Skin of body (tissue), 2 donors: ENCODE results near the gene TPRA1. TPM values are rescaled to one million over a fixed set of nuclear protein-coding genes. Genes with fewer than 3 reads are reported as not detected.

Experiments used
- DNase-seq: peaks from one replicate; lab custom pipeline; 2025; lab: John Stamatoyannopoulos, UW
- total RNA-seq: library from RNA; depleted of rRNA; stranded (reverse); fragments of >200 nt; gene quantifications from one replicate; pipeline ENCODE4 v1.2.3, GENCODE V29; 2014

The TPRA1 gene
- total RNA-seq, 1 donor from 2014 or later = 19.2 TPM

- no peak for DNase-seq
Measured at GRCh38 chr3:127593178-127593577, 2.6 kb upstream of the TPRA1 start.

- no peak for DNase-seq
Measured at GRCh38 chr3:127590282-127590592, 296 bp downstream of the TPRA1 start.

- no peak for DNase-seq
Measured at GRCh38 chr3:127589600-127590281, 792 bp downstream of the TPRA1 start.

- no peak for DNase-seq
Measured at GRCh38 chr3:127588806-127589577, 1.5 kb downstream of the TPRA1 start.

- no peak for DNase-seq
Measured at GRCh38 chr3:127587876-127588275, 2.7 kb downstream of the TPRA1 start.

- DNase-seq = no peak
Measured at GRCh38 chr3:127585813-127586413, 4.6 kb downstream of the TPRA1 start.

GRCh38 chr3:127585163-127585812 is 5.2 kb downstream of the TPRA1 start:
- DNase-seq = no peak

GRCh38 chr3:127584734-127585133 is 5.8 kb downstream of the TPRA1 start:
- DNase-seq = no peak

- no peak for DNase-seq
Measured at GRCh38 chr3:127580327-127581060, 10.0 kb downstream of the TPRA1 start.

GRCh38 chr3:127578802-127579201 is 11.7 kb downstream of the TPRA1 start:
- DNase-seq = no peak

- no peak for DNase-seq
Measured at GRCh38 chr3:127578168-127578567, 12.4 kb downstream of the TPRA1 start.

- DNase-seq = no peak
Measured at GRCh38 chr3:127577448-127577847, 13.1 kb downstream of the TPRA1 start.

GRCh38 chr3:127574880-127575878 is 15.4 kb downstream of the TPRA1 start:
- peak; percentile 84 for DNase-seq

- no peak for DNase-seq
Measured at GRCh38 chr3:127573912-127574311, 16.6 kb downstream of the TPRA1 start.

GRCh38 chr3:127573401-127573800 is 17.1 kb downstream of the TPRA1 start:
- no peak for DNase-seq

- no peak for DNase-seq
Measured at GRCh38 chr3:127572735-127573134, 17.8 kb downstream of the TPRA1 start.

- no peak for DNase-seq
Measured at GRCh38 chr3:127572186-127572585, 18.3 kb downstream of the TPRA1 start.

- DNase-seq = no peak
Measured at GRCh38 chr3:127570520-127570919, 20.0 kb downstream of the TPRA1 start.

GRCh38 chr3:127569160-127569559 is 21.4 kb downstream of the TPRA1 start:
- no peak for DNase-seq

- no peak for DNase-seq
Measured at GRCh38 chr3:127568586-127568985, 21.9 kb downstream of the TPRA1 start.
